GM12878 (cell line): ENCODE measurements around the gene HAS3. TPM values are rescaled to one million over a fixed set of nuclear protein-coding genes. Genes with fewer than 3 reads are reported as not detected.

ENCODE experiments used
- ATAC-seq: fragments of 200-7000 bp; cut with Tn5 transposase; 3 replicates; pipeline ENCODE4 v1.9.1; 2020; ENCODE audit warnings: mild to moderate bottlenecking, moderate library complexity
- BruUV-seq: library from RNA; stranded (reverse); fragments of 400-500 nt; replicated peaks from 2 replicates; lab custom pipeline; 2021; lab: Mats Ljungman, UMichigan
- CTCF ChIA-PET: fragments of 300-600 bp; sonication (Branson Sonifier 250); formaldehyde crosslinking; extraction: SDS; loops from one replicate; lab custom pipeline; 2021; ENCODE audit warnings: inconsistent platforms; lab: Yijun Ruan, JAX
- POLR2A ChIA-PET: fragments of 350-600 bp; formaldehyde crosslinking; extraction: SDS; loops from one replicate; lab custom pipeline; 2021; ENCODE audit warnings: inconsistent platforms; lab: Charles Lee
- RAD21 ChIA-PET: fragments of 300-600 bp; sonication (Branson Sonifier 250); formaldehyde crosslinking; loops from one replicate; lab custom pipeline; 2023; ENCODE audit warnings: antibody characterized with exemption; ENCODE audit not compliant: unreplicated experiment; lab: Charles Lee
- SMC1A ChIA-PET: fragments of 300-600 bp; sonication (Branson Sonifier 250); formaldehyde crosslinking; loops from one replicate; lab custom pipeline; 2023; ENCODE audit not compliant: unreplicated experiment, uncharacterized antibody; lab: Charles Lee
- DNase-seq: peaks from one replicate; pipeline ENCODE4 v3.0.0-alpha.2; 2011; ENCODE audit warnings: low read depth, low spot score
- FAIRE-seq: peaks from 3 replicates; lab custom pipeline; 2011; peaks lifted over from hg19 to GRCh38; lab: Jason Lieb, UNC
- H2AFZ ChIP-seq: 2 replicates; pipeline ENCODE4 v1.6.0; 2011; ENCODE audit warnings: low read depth, low read length, control low read depth; ENCODE audit not compliant: control insufficient read depth
- H3K27ac ChIP-seq: 2 replicates; pipeline ENCODE4 v1.5.1; 2011; ENCODE audit warnings: control low read depth; ENCODE audit not compliant: control insufficient read depth, insufficient read depth
- H3K27me3 ChIP-seq, 2 experiments: replicated peaks in 1 of 2; 2 replicates each; pipeline versions ENCODE4 v1.6.0 to v1.6.1; 2011; ENCODE audit warnings: low read length in 1 of 2; ENCODE audit not compliant: control insufficient read depth in 2 of 2, insufficient read depth in 2 of 2
- H3K36me3 ChIP-seq, 2 experiments: 2 replicates each; pipeline ENCODE4 v1.5.1; 2011; ENCODE audit warnings: low read length in 1 of 2; ENCODE audit not compliant: control insufficient read depth in 2 of 2, insufficient read depth in 2 of 2
- H3K4me1 ChIP-seq: 2 replicates; pipeline ENCODE4 v1.6.1; 2011; ENCODE audit warnings: mild to moderate bottlenecking, low read length, moderate library complexity, mixed read lengths; ENCODE audit not compliant: control insufficient read depth, insufficient read depth
- H3K4me2 ChIP-seq: 2 replicates; pipeline ENCODE4 v1.6.0; 2011; ENCODE audit warnings: control low read depth; ENCODE audit not compliant: control insufficient read depth, insufficient read depth
- H3K4me3 ChIP-seq: fragments of 200-600 bp; sonication (generic); 2 replicates; pipeline ENCODE4 v1.5.1; 2016
- H3K79me2 ChIP-seq: 2 replicates; pipeline ENCODE4 v1.6.0; 2011; ENCODE audit warnings: low read length; ENCODE audit not compliant: control insufficient read depth, insufficient read depth
- H3K9ac ChIP-seq: 2 replicates; pipeline ENCODE4 v1.8.0; 2011; ENCODE audit warnings: low read length, control low read depth, mixed read lengths; ENCODE audit not compliant: control insufficient read depth, insufficient read depth
- H3K9me3 ChIP-seq: replicated peaks from 3 replicates; pipeline ENCODE4 v1.5.1; 2011; ENCODE audit warnings: mild to moderate bottlenecking, low read length; ENCODE audit not compliant: control insufficient read depth, insufficient read depth
- H4K20me1 ChIP-seq: 2 replicates; pipeline ENCODE4 v1.6.0; 2011; ENCODE audit not compliant: control insufficient read depth, insufficient read depth
- CEBPB ChIP-seq, 2 experiments: fragments of 150-350 bp in 1 of 2; IDR thresholded peaks; 2 replicates each; pipeline ENCODE4 v1.6.1; 2012 to 2014; ENCODE audit warnings: low read depth in 2 of 2, low read length in 2 of 2, borderline replicate concordance in 1 of 2, inconsistent platforms in 1 of 2
- CTCF ChIP-seq, 3 experiments: IDR thresholded peaks in 2 of 3; conservative IDR thresholded peaks in 1 of 3; 2 replicates each; pipeline ENCODE4 v1.5.1; 2011; ENCODE audit warnings: low read depth in 3 of 3, low read length in 3 of 3, mild to moderate bottlenecking in 3 of 3, control low read depth in 2 of 3, moderate library complexity in 2 of 3, inconsistent platforms in 1 of 3, mixed read lengths in 1 of 3; ENCODE audit not compliant: control insufficient read depth in 2 of 3, insufficient read depth in 1 of 3; ENCODE audit errors: extremely low read depth in 1 of 3
- E2F8 ChIP-seq: fragments of 450-650 bp; IDR thresholded peaks from 2 replicates; pipeline ENCODE4 v1.6.1; 2018; ENCODE audit warnings: mild to moderate bottlenecking, low read depth, moderate library complexity; ENCODE audit not compliant: partially characterized antibody
- FOXK2 ChIP-seq: fragments of 450-650 bp; IDR thresholded peaks from 2 replicates; pipeline ENCODE4 v1.6.1; 2017; ENCODE audit warnings: mild to moderate bottlenecking, moderate library complexity
- HDGF ChIP-seq: fragments of 450-650 bp; IDR thresholded peaks from 2 replicates; pipeline ENCODE4 v1.6.1; 2016; ENCODE audit warnings: antibody characterized with exemption
- KLF5 ChIP-seq: fragments of 450-650 bp; IDR thresholded peaks from 2 replicates; pipeline ENCODE4 v1.6.1; 2014; ENCODE audit warnings: mild to moderate bottlenecking; ENCODE audit not compliant: partially characterized antibody
- NRF1 ChIP-seq: conservative IDR thresholded peaks from 2 replicates; pipeline ENCODE4 v1.6.1; 2011; ENCODE audit warnings: mild to moderate bottlenecking, low read depth, low read length, improper control_type of control experiment
- POLR2AphosphoS2 ChIP-seq: IDR thresholded peaks from 2 replicates; pipeline ENCODE4 v1.6.1; 2011; ENCODE audit warnings: low read depth, mild to moderate bottlenecking, low read length, improper control_type of control experiment, moderate library complexity
- RBBP5 ChIP-seq: fragments of 200-600 bp; sonication (generic); conservative IDR thresholded peaks from 2 replicates; pipeline ENCODE4 v1.6.1; 2016
- SRF ChIP-seq, 2 experiments: IDR thresholded peaks; 2 replicates each; pipeline ENCODE4 v1.6.1; 2011; ENCODE audit warnings: low read depth in 2 of 2, low read length in 2 of 2, mild to moderate bottlenecking in 1 of 2, moderate library complexity in 1 of 2
- ZBTB33 ChIP-seq: fragments of 450-650 bp; IDR thresholded peaks from 2 replicates; pipeline ENCODE4 v1.6.1; 2017; ENCODE audit warnings: mild to moderate bottlenecking
- WGBS: methylation state at CpG from one replicate; pipeline ENCODE4 v1.1.6; 2016; ENCODE audit warnings: low lambda C conversion rate; ENCODE audit not compliant: insufficient replicate concordance, insufficient coverage; ENCODE audit errors: missing lambda C conversion rate; 5-methylcytosine and 5-hydroxymethylcytosine counted together
- in situ Hi-C: fragments of 300-500 bp; cut with MboI; formaldehyde crosslinking; loops from 9 replicates; pipeline ENCODE4 v1.14.3; 2018; ENCODE audit warnings: mixed read lengths
- intact Hi-C: fragments of 100-400 bp; cut with micrococcal nuclease; formaldehyde crosslinking; loops from one replicate; pipeline ENCODE4 v1.14.2; 2022; ENCODE audit not compliant: unreplicated experiment
- polyA plus RNA-seq, 11 experiments: library from polyadenylated mRNA; depleted of rRNA in 4 of 11; unstranded in 6 of 11; stranded (reverse) in 5 of 11; fragments of >200 nt; fragmentation: Nextera tagmentation in 4 of 11; fragmentation: Illumina TruSeq in 1 of 11; extraction: Ambion mirVana in 4 of 11; extraction: Trizol in 1 of 11; gene quantifications; 1 replicate in 1 of 11; 2 replicates in 10 of 11; pipeline versions ENCODE4 v1.2.1 to v1.2.3, GENCODE V29; 2011 to 2016; ENCODE audit warnings: inconsistent platforms in 2 of 11, missing spikeins in 2 of 11, low read depth in 1 of 11
- total RNA-seq, 4 experiments: library from RNA; depleted of rRNA in 3 of 4; stranded (reverse); fragments of >200 nt in 3 of 4; fragmentation: Illumina TruSeq in 1 of 4; extraction: Trizol in 1 of 4; gene quantifications; 2 replicates each; pipeline versions ENCODE4 v1.2.1 to v1.2.3, GENCODE V29; 2013 to 2021

HAS3 gene
- total and polyA plus RNA-seq, 10 of the 15 experiments (the other 5 are each of a cell fraction or from before 2014, with no cell fraction given): 0.06 to 0.56 (median 0.19) TPM; not detected in 2

DNA sequence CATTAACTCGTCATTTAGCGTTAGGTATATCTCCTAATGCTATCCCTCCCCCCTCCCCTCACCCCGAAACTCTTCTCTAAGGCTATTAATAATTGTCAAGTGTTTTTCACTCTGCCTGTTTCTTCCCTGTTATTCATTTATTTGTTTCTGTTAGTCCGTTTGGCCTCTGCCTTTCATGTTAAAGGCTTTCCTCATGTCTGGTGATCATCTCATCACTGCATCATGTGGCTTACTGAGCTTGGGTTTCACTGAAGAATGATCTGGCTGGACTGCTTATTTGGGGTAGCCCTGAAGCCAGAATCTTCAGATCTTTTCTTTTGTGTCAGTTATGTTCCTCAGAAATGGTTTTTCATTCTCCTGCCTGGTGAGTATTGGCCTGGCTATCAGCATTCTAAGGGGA is 36.5 kb downstream of the HAS3 start (continued):
- no peak for TF ChIP-seq FOXK2
- no peak for TF ChIP-seq HDGF
- no peak for TF ChIP-seq ZBTB33
- TF ChIP-seq SRF (IDR thresholded peaks at IDR 0.05; ENCODE audit: low read depth in 2 of 2, low read length in 2 of 2): no peak
- no peak for TF ChIP-seq E2F8
- no peak for TF ChIP-seq POLR2AphosphoS2
- no peak for TF ChIP-seq NRF1
- no peak for TF ChIP-seq RBBP5
- no peak for TF ChIP-seq CEBPB (IDR thresholded peaks at IDR 0.05; ENCODE audit: borderline replicate concordance in 1 of 2, low read depth in 2 of 2, low read length in 2 of 2)

- peak; percentile 52 for ATAC-seq
- in situ Hi-C loops (no loop called here), intact Hi-C loops (no loop called here)
- H2AFZ ChIP-seq: no peak overlapping the region
- H3K27me3 ChIP-seq: no peaks in the 10 kb centered on the region
- no peaks in the 10 kb centered on the region; the same call in none of the 2 replicates for H3K79me2 ChIP-seq
- WGBS: 94% methylated on average over 11 of the region's 11 CpGs
- H3K4me2 ChIP-seq: no peak overlapping the region
- no TSS peak for BruUV-seq
- H3K36me3 ChIP-seq: peaks cover 20 to 32% of the 10 kb centered on the region in 2 experiments
- TF ChIP-seq CTCF (IDR thresholded peaks at IDR 0.05 in 2 of 3, conservative IDR thresholded peaks at IDR 0.05 in 1 of 3; ENCODE audit: control insufficient read depth in 2 of 3, extremely low read depth in 1 of 3, insufficient read depth in 1 of 3, low read depth in 3 of 3, low read length in 3 of 3) (0 out of 6 replicates have a peak, but pooled peaks of 1 of the 3 experiments have one; percentile 8), KLF5 (no peak)
- no peak overlapping the region for H3K4me3 ChIP-seq
- H4K20me1 ChIP-seq: no peaks in the 10 kb centered on the region
- FAIRE-seq: no peak
- H3K9me3 ChIP-seq: no peaks in the 10 kb centered on the region
- ChIA-PET SMC1A (no interaction called here), CTCF (no interaction called here), RAD21 (no interaction called here), POLR2A (no interaction called here)
- H3K9ac ChIP-seq: no peak overlapping the region
- DNase-seq: no peak
- no peak overlapping the region for H3K27ac ChIP-seq
- no peaks in the 10 kb centered on the region for H3K4me1 ChIP-seq
These were observed 37.7 kb downstream of the HAS3 start for GRCh38 chr16:69143116-69143515.
